IPS-20b (cell line): ENCODE results near the gene LTN1.

Experiments
- H3K27ac ChIP-seq: one replicate; pipeline ENCODE4 v1.5.1; 2013; ENCODE audit warnings: low read length
- H3K27me3 ChIP-seq: 2 replicates; pipeline ENCODE4 v1.6.1; 2013; ENCODE audit warnings: mild to moderate bottlenecking, low read length, inconsistent platforms; ENCODE audit not compliant: insufficient read depth
- H3K36me3 ChIP-seq: 2 replicates; pipeline ENCODE4 v1.6.1; 2013; ENCODE audit warnings: low read depth, mild to moderate bottlenecking, inconsistent platforms, low read length, moderate library complexity; ENCODE audit not compliant: insufficient read depth
- H3K4me1 ChIP-seq: 2 replicates; pipeline ENCODE4 v1.6.1; 2013; ENCODE audit warnings: mild to moderate bottlenecking, control low read depth, inconsistent platforms, low read length, moderate library complexity; ENCODE audit not compliant: insufficient read depth
- H3K4me3 ChIP-seq: 2 replicates; pipeline ENCODE4 v1.5.1; 2013; ENCODE audit warnings: mild to moderate bottlenecking, low read length, inconsistent platforms
- H3K9ac ChIP-seq: 2 replicates; pipeline ENCODE4 v1.6.1; 2013; ENCODE audit warnings: low read depth, mild to moderate bottlenecking, inconsistent platforms, low read length, moderate library complexity
- H3K9me3 ChIP-seq: 2 replicates; pipeline ENCODE4 v1.6.1; 2013; ENCODE audit warnings: mild to moderate bottlenecking, low read depth, low read length, inconsistent platforms; ENCODE audit not compliant: insufficient read depth

The LTN1 gene

GRCh38 chr21:28923439-28923975 lies 69.2 kb downstream of the LTN1 start:
- Histone ChIP-seq H3K36me3 (no peaks in the 10 kb centered on the region), H3K9ac (no peak overlapping the region), H3K27me3 (no peaks in the 10 kb centered on the region), H3K27ac (no peak overlapping the region), H3K4me1 (peaks cover 24% of the 10 kb centered on the region), H3K4me3 (no peak overlapping the region; the same call in 1 of the 2 replicates), H3K9me3 (no peaks in the 10 kb centered on the region)

DNA sequence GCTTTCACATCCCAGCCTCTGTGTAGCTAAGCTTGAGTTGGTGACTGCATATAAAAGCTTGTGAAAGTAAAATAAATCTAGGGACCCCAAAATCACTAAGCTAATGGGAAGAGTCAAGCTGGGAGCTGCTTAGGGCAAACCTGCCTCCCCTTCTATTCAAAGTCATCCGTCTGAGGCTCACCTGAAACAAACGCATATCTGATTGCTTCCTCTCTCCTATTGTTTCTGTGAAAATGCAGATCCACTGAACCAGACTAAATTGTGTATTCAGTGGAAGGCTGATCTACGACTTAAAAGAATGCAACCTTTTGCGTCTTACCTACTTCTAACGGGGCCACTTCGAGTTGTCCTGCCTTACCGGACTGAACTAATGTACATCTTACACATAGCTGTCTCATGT lies 70.3 kb downstream of the LTN1 start:
- Histone ChIP-seq H3K27ac (peak overlapping the region; percentile 12), H3K9me3 (no peaks in the 10 kb centered on the region), H3K4me1 (peaks cover 24% of the 10 kb centered on the region), H3K27me3 (no peaks in the 10 kb centered on the region), H3K36me3 (no peaks in the 10 kb centered on the region), H3K9ac (peak overlapping the region; percentile 40; the same call in 1 of the 2 replicates), H3K4me3 (no peak overlapping the region)

- Histone ChIP-seq H3K27ac (no peak overlapping the region), H3K4me3 (no peak overlapping the region), H3K27me3 (no peaks in the 10 kb centered on the region), H3K9me3 (no peaks in the 10 kb centered on the region), H3K4me1 (no peaks in the 10 kb centered on the region; the same call in 1 of the 2 replicates), H3K9ac (no peak overlapping the region), H3K36me3 (no peaks in the 10 kb centered on the region)
Measured at GRCh38 chr21:28916150-28916893, 76.4 kb downstream of the LTN1 start.

DNA sequence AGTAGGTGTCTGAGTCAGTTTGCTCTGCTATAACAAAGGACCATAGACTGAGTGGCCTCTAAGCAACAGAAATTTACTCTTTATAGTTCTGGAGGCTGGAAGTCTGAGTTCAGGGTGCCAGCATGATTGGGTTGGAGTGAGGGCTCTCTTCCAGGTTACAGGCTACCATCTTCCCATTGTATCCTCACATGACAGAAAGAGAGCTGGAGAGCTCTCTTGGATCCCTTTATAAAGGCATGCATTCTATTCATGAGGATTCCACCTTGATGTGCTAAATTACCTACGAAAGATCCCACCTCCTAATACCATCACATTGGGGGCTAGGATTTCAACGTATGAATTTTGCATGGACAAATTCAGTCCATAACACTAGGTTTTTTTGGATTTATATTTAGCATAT lies 79.6 kb downstream of the LTN1 start:
- H3K4me1 ChIP-seq = no peaks in the 10 kb centered on the region
- no peaks in the 10 kb centered on the region for H3K36me3 ChIP-seq
- H3K4me3 ChIP-seq = no peak overlapping the region
- H3K27me3 ChIP-seq = no peaks in the 10 kb centered on the region
- H3K9ac ChIP-seq = no peak overlapping the region
- H3K27ac ChIP-seq = no peak overlapping the region
- H3K9me3 ChIP-seq = no peaks in the 10 kb centered on the region

GRCh38 chr21:28910280-28910887 lies 82.3 kb downstream of the LTN1 start:
- H3K9ac ChIP-seq = no peak overlapping the region
- no peaks in the 10 kb centered on the region for H3K27me3 ChIP-seq
- no peak overlapping the region for H3K27ac ChIP-seq
- no peaks in the 10 kb centered on the region for H3K9me3 ChIP-seq
- H3K4me3 ChIP-seq = no peak overlapping the region
- no peaks in the 10 kb centered on the region for H3K4me1 ChIP-seq
- H3K36me3 ChIP-seq = no peaks in the 10 kb centered on the region

DNA sequence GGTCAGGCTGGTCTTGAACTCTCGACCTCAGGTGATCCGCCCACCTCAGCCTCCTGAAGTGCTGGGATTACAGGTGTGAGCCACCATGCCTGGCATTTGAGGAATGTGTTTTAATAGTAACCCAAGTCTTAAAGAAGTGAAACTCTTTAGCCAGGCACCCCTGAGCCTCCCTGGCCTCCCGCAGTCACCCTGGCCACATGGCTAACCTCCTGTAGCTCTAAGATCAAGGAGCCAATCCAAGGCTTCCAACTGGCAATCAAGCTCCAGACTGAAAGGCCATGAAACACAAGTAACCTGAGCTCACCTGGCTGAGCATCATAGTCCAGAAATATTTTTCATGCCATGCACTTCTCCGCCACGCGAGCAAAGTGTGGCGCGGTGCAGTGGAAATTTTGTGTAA lies 84.3 kb downstream of the LTN1 start:
- Histone ChIP-seq H3K9me3 (no peaks in the 10 kb centered on the region), H3K4me1 (no peaks in the 10 kb centered on the region), H3K27me3 (no peaks in the 10 kb centered on the region), H3K36me3 (no peaks in the 10 kb centered on the region), H3K27ac (no peak overlapping the region), H3K4me3 (no peak overlapping the region), H3K9ac (no peak overlapping the region)

- H3K27ac ChIP-seq = no peak overlapping the region
- H3K27me3 ChIP-seq = no peaks in the 10 kb centered on the region
- H3K4me1 ChIP-seq = no peaks in the 10 kb centered on the region
- no peaks in the 10 kb centered on the region for H3K36me3 ChIP-seq
- no peaks in the 10 kb centered on the region for H3K9me3 ChIP-seq
- H3K4me3 ChIP-seq = no peak overlapping the region
- H3K9ac ChIP-seq = no peak overlapping the region
Measured at GRCh38 chr21:28906841-28907240, 85.8 kb downstream of the LTN1 start.

DNA sequence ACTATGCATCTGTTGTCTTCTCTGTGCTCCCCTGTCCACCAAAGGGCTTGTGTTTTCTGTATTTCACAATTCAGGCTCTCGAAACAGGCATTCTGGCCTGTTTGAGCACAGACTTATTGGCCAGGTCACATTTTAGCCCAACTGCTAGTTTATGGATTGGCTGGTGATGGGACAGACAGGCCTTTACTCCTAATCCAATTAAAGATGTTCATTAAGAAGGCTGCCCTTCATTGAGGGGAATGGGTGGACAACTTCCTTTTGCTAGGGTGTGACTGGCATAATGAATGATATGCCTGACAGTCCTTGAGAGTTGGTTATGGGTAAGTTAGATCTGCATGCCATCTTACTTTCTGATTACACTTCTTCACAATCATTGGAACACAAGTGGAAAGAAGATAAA lies 86.4 kb downstream of the LTN1 start:
- H3K9ac ChIP-seq = no peak overlapping the region
- H3K36me3 ChIP-seq = no peaks in the 10 kb centered on the region
- no peak overlapping the region for H3K27ac ChIP-seq
- no peaks in the 10 kb centered on the region for H3K9me3 ChIP-seq
- no peaks in the 10 kb centered on the region for H3K27me3 ChIP-seq
- H3K4me1 ChIP-seq = no peaks in the 10 kb centered on the region
- H3K4me3 ChIP-seq = no peak overlapping the region

GRCh38 chr21:28904961-28905435 lies 87.7 kb downstream of the LTN1 start:
- no peaks in the 10 kb centered on the region for H3K27me3 ChIP-seq
- H3K27ac ChIP-seq = no peak overlapping the region
- no peaks in the 10 kb centered on the region for H3K4me1 ChIP-seq
- no peaks in the 10 kb centered on the region for H3K9me3 ChIP-seq
- H3K9ac ChIP-seq = no peak overlapping the region
- no peak overlapping the region for H3K4me3 ChIP-seq
- H3K36me3 ChIP-seq = no peaks in the 10 kb centered on the region

DNA sequence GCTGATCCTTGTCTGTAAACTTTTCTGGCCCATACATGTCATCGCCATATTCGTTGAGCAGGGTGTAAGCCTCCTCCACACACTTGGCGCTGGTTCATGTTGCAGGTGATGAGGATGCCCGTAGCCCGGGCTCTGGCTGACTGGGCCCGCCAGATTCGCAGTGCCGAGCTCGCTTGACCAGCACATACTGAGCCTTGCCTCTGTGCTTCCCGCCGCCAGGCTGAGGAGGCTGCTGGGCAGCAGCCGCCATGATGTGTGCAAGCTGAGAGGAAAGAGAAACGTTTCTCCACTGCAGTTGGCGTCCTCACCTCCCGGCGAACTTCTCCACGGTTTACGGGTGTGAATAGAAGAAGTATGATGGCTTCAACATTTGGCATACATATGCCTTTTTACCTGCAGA lies 89.2 kb downstream of the LTN1 start:
- no peaks in the 10 kb centered on the region for H3K27me3 ChIP-seq
- no peaks in the 10 kb centered on the region for H3K9me3 ChIP-seq
- H3K36me3 ChIP-seq = no peaks in the 10 kb centered on the region
- H3K9ac ChIP-seq = no peak overlapping the region
- H3K4me3 ChIP-seq = no peak overlapping the region
- no peak overlapping the region for H3K27ac ChIP-seq
- H3K4me1 ChIP-seq = no peaks in the 10 kb centered on the region

GRCh38 chr21:28900481-28900880 lies 92.2 kb downstream of the LTN1 start:
- no peaks in the 10 kb centered on the region for H3K4me1 ChIP-seq
- H3K36me3 ChIP-seq = no peaks in the 10 kb centered on the region
- no peak overlapping the region for H3K27ac ChIP-seq
- no peak overlapping the region for H3K9ac ChIP-seq
- H3K27me3 ChIP-seq = no peaks in the 10 kb centered on the region
- H3K4me3 ChIP-seq = no peak overlapping the region
- no peaks in the 10 kb centered on the region for H3K9me3 ChIP-seq

- H3K9me3 ChIP-seq = no peaks in the 10 kb centered on the region
- H3K9ac ChIP-seq = no peak overlapping the region
- no peak overlapping the region for H3K27ac ChIP-seq
- no peaks in the 10 kb centered on the region for H3K27me3 ChIP-seq
- no peaks in the 10 kb centered on the region for H3K4me1 ChIP-seq
- no peaks in the 10 kb centered on the region for H3K36me3 ChIP-seq
- no peak overlapping the region for H3K4me3 ChIP-seq
Measured at GRCh38 chr21:28899744-28900143, 92.9 kb downstream of the LTN1 start.
